Liver (tissue), 9 donors: ENCODE results near the gene MPP3. TPM values are rescaled to one million over a fixed set of nuclear protein-coding genes. Genes with fewer than 3 reads are reported as not detected.
A peak's percentile ranks its signal among the peaks of the same experiment; 100 is the strongest.

Source experiments
- DNase-seq: peaks from one replicate; pipeline ENCODE4 v3.0.0-alpha.2; 2017; ENCODE audit warnings: low spot score
- H3K27ac ChIP-seq, 2 donors: one replicate each; pipeline ENCODE4 v1.7.0; 2013; ENCODE audit warnings: inconsistent platforms in 2 of 2, low read length in 2 of 2, control low read depth in 1 of 2, low read depth in 1 of 2, mild to moderate bottlenecking in 1 of 2
- H3K27me3 ChIP-seq, 4 donors: one replicate each; pipeline versions ENCODE4 v1.6.1 to v1.7.0; 2013; ENCODE audit warnings: low read length in 3 of 4, inconsistent platforms in 1 of 4, mild to moderate bottlenecking in 1 of 4, moderate library complexity in 1 of 4; ENCODE audit not compliant: control insufficient read depth in 4 of 4, insufficient read depth in 4 of 4
- H3K36me3 ChIP-seq, 4 donors: one replicate each; pipeline versions ENCODE4 v1.6.1 to v1.7.0; 2013; ENCODE audit warnings: low read length in 3 of 4, mild to moderate bottlenecking in 3 of 4, low read depth in 1 of 4, moderate library complexity in 1 of 4; ENCODE audit not compliant: control insufficient read depth in 4 of 4, insufficient read depth in 3 of 4
- H3K4me1 ChIP-seq, 4 donors: one replicate each; pipeline versions ENCODE4 v1.6.1 to v1.7.0; 2013; ENCODE audit warnings: low read length in 3 of 4, mild to moderate bottlenecking in 3 of 4, moderate library complexity in 1 of 4; ENCODE audit not compliant: control insufficient read depth in 4 of 4, insufficient read depth in 4 of 4
- H3K4me3 ChIP-seq, 3 donors: one replicate each; pipeline versions ENCODE4 v1.6.1 to v1.7.0; 2013; ENCODE audit warnings: low read length in 3 of 3, control low read depth in 1 of 3, low read depth in 1 of 3, mild to moderate bottlenecking in 1 of 3
- H3K9ac ChIP-seq, 2 donors: one replicate each; pipeline ENCODE4 v1.7.0; 2013; ENCODE audit warnings: low read length in 2 of 2, mild to moderate bottlenecking in 2 of 2, moderate library complexity in 2 of 2, control low read depth in 1 of 2, low read depth in 1 of 2
- H3K9me3 ChIP-seq, 4 donors: one replicate each; pipeline versions ENCODE4 v1.6.1 to v1.7.0; 2013; ENCODE audit warnings: low read length in 3 of 4; ENCODE audit not compliant: control insufficient read depth in 4 of 4
- CTCF ChIP-seq: fragments of 150-350 bp; IDR thresholded peaks from 2 replicates; pipeline ENCODE4 v1.5.1; 2017; ENCODE audit warnings: improper control_type of control experiment, low read depth, low read length; ENCODE audit not compliant: missing input control
- EGR1 ChIP-seq, 2 donors: IDR thresholded peaks; 2 replicates each; pipeline ENCODE4 v1.6.1; 2016 to 2018; ENCODE audit warnings: antibody characterized with exemption in 2 of 2, low read depth in 2 of 2
- FOXA1 ChIP-seq: IDR thresholded peaks from 2 replicates; pipeline ENCODE4 v1.6.1; 2016; ENCODE audit warnings: antibody characterized with exemption
- FOXA2 ChIP-seq: IDR thresholded peaks from 2 replicates; pipeline ENCODE4 v1.6.1; 2016; ENCODE audit warnings: antibody characterized with exemption
- GABPA ChIP-seq, 2 donors: IDR thresholded peaks in 1 of 2; conservative IDR thresholded peaks in 1 of 2; 2 replicates each; pipeline ENCODE4 v1.6.1; 2016; ENCODE audit warnings: antibody characterized with exemption in 2 of 2, mild to moderate bottlenecking in 1 of 2, moderate library complexity in 1 of 2
- HNF4A ChIP-seq, 2 donors: conservative IDR thresholded peaks; 2 replicates each; pipeline ENCODE4 v1.6.1; 2016; ENCODE audit warnings: antibody characterized with exemption in 2 of 2, mild to moderate bottlenecking in 2 of 2
- HNF4G ChIP-seq: IDR thresholded peaks from 2 replicates; pipeline ENCODE4 v1.6.1; 2016; ENCODE audit warnings: antibody characterized with exemption
- JUND ChIP-seq, 2 donors: IDR thresholded peaks; 2 replicates each; pipeline ENCODE4 v1.6.1; 2016; ENCODE audit warnings: antibody characterized with exemption in 2 of 2
- NR2F2 ChIP-seq: IDR thresholded peaks from 2 replicates; pipeline ENCODE4 v1.6.1; 2016; ENCODE audit warnings: antibody characterized with exemption
- RAD21 ChIP-seq, 2 donors: IDR thresholded peaks; 2 replicates each; pipeline ENCODE4 v1.6.1; 2016; ENCODE audit warnings: antibody characterized with exemption in 2 of 2, mild to moderate bottlenecking in 2 of 2
- REST ChIP-seq: IDR thresholded peaks from 2 replicates; pipeline ENCODE4 v1.6.1; 2016; ENCODE audit warnings: antibody characterized with exemption, mild to moderate bottlenecking
- RXRA ChIP-seq, 2 donors: IDR thresholded peaks; 2 replicates each; pipeline ENCODE4 v1.6.1; 2017 to 2018; ENCODE audit warnings: antibody characterized with exemption in 2 of 2, mild to moderate bottlenecking in 1 of 2
- YY1 ChIP-seq: IDR thresholded peaks from 2 replicates; pipeline ENCODE4 v1.6.1; 2016; ENCODE audit warnings: antibody characterized with exemption, mild to moderate bottlenecking
- WGBS: extraction: QIAGEN DNeasy Blood & Tissue Kit; methylation state at CpG from one replicate; pipeline ENCODE4 v1.1.7; 2013; 5-methylcytosine and 5-hydroxymethylcytosine counted together
- polyA plus RNA-seq, 2 donors: library from polyadenylated mRNA; stranded (reverse) in 1 of 2; unstranded in 1 of 2; fragments of 200-250 nt in 1 of 2; fragments of >200 nt in 1 of 2; fragmentation: Nextera tagmentation in 1 of 2; extraction: Ambion mirVana in 1 of 2; gene quantifications; one replicate each; pipeline versions ENCODE4 v1.2.1 to v1.2.3, GENCODE V29; 2013 to 2015
- total RNA-seq, 2 donors: library from RNA; depleted of rRNA; stranded (reverse); fragments of >200 nt; gene quantifications; one replicate each; pipeline ENCODE4 v1.2.3, GENCODE V29; 2014
- TF ChIP-seq, protein P1 (sequence below): IDR thresholded peaks from 2 replicates; pipeline ENCODE4 v1.6.1; 2016; ENCODE audit warnings: antibody characterized with exemption
- TF ChIP-seq, protein P2 (sequence below): IDR thresholded peaks from 2 replicates; pipeline ENCODE4 v1.6.1; 2016; ENCODE audit warnings: antibody characterized with exemption
- donor health status: healthy.
- donor health status: healthy.
- donor health status: healthy.
- donor health status: healthy.
- donor health status: healthy.

MPP3 gene
- total and polyA plus RNA-seq, 4 donors = 0.23 to 1.3 (median 0.72) TPM

- Histone ChIP-seq H3K27ac (no peak overlapping the region), H3K4me3 (no peak overlapping the region), H3K27me3 (no peaks in the 10 kb centered on the region), H3K9ac (no peak overlapping the region), H3K4me1 (peaks cover 0 to 10% (median 2%) of the 10 kb centered on the region in 4 donors), H3K9me3 (no peaks in the 10 kb centered on the region), H3K36me3 (no peaks in the 10 kb centered on the region)
- no peak for DNase-seq
- TF ChIP-seq NR2F2 (no peak), YY1 (no peak), FOXA2 (no peak), HNF4A (conservative IDR thresholded peaks at IDR 0.05) (no peak)
- 75% methylated on average over 4 of the region's 4 CpGs for WGBS
These were observed 8.3 kb upstream of the MPP3 start for GRCh38 chr17:43841282-43841681.

DNA sequence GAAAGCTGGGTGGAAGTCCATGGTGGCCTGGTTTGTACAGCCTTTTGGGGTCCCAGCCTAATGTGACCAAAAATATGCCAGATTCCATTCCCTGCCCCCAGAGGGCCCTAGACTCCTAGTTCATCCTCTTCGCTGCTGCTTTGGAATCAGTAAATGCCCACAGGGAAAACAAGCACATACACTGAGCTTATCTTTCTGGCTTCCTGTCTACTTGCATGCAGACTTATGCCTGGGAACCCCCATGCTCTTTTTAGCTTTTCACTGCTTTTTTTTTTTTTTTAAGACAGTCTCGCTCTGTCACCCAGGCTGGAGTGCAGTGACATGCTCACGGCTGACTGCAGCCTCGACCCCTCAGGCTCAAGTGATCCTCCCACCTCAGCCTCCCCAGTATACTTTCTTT, 7.9 kb upstream of the MPP3 start:
- Histone ChIP-seq H3K9me3 (no peaks in the 10 kb centered on the region), H3K27ac (no peak overlapping the region), H3K4me1 (peaks cover 0 to 6% (median 1%) of the 10 kb centered on the region in 4 donors), H3K9ac (no peak overlapping the region), H3K36me3 (no peaks in the 10 kb centered on the region), H3K4me3 (no peak overlapping the region), H3K27me3 (no peaks in the 10 kb centered on the region)
- TF ChIP-seq CTCF = peak; percentile 5
- TF ChIP-seq RAD21 (IDR thresholded peaks at IDR 0.05) = peak; percentile 22 to 25
- no peak for TF ChIP-seq FOXA1
- no peak for DNase-seq
- 73% methylated on average over 4 of the region's 4 CpGs for WGBS

GRCh38 chr17:43839670-43840108, 6.7 kb upstream of the MPP3 start:
- no peaks in the 10 kb centered on the region for H3K9me3 ChIP-seq
- H3K9ac ChIP-seq = no peak overlapping the region
- TF ChIP-seq REST (peak; percentile 33), FOXA2 (no peak), EGR1 (IDR thresholded peaks at IDR 0.05; ENCODE audit: low read depth in 2 of 2) (no peak), FOXA1 (no peak), GABPA (IDR thresholded peaks at IDR 0.05 in 1 of 2, conservative IDR thresholded peaks at IDR 0.05 in 1 of 2) (peak in 1 of 2 donors; percentile 67), HNF4G (no peak), JUND (IDR thresholded peaks at IDR 0.05) (no peak), YY1 (peak; percentile 65), HNF4A (conservative IDR thresholded peaks at IDR 0.05) (peak in 1 of 2 donors; percentile 60), RXRA (IDR thresholded peaks at IDR 0.05) (peak in 1 of 2 donors; percentile 57)
- TF ChIP-seq, protein P1, sequence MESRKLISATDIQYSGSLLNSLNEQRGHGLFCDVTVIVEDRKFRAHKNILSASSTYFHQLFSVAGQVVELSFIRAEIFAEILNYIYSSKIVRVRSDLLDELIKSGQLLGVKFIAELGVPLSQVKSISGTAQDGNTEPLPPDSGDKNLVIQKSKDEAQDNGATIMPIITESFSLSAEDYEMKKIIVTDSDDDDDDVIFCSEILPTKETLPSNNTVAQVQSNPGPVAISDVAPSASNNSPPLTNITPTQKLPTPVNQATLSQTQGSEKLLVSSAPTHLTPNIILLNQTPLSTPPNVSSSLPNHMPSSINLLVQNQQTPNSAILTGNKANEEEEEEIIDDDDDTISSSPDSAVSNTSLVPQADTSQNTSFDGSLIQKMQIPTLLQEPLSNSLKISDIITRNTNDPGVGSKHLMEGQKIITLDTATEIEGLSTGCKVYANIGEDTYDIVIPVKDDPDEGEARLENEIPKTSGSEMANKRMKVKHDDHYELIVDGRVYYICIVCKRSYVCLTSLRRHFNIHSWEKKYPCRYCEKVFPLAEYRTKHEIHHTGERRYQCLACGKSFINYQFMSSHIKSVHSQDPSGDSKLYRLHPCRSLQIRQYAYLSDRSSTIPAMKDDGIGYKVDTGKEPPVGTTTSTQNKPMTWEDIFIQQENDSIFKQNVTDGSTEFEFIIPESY = no peak
- TF ChIP-seq, protein P2, sequence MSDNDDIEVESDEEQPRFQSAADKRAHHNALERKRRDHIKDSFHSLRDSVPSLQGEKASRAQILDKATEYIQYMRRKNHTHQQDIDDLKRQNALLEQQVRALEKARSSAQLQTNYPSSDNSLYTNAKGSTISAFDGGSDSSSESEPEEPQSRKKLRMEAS = no peak
- no peak overlapping the region for H3K4me3 ChIP-seq
- no peak overlapping the region for H3K27ac ChIP-seq
- no peaks in the 10 kb centered on the region for H3K27me3 ChIP-seq
- DNase-seq = no peak
- H3K4me1 ChIP-seq = peaks cover 0 to 4% (median 1%) of the 10 kb centered on the region in 4 donors
- 26% methylated on average over 7 of the region's 7 CpGs for WGBS
- no peaks in the 10 kb centered on the region for H3K36me3 ChIP-seq
